Karpas-422 (cell line): ENCODE data around the gene NSFL1C. TPM values are rescaled to one million over a fixed set of nuclear protein-coding genes. Genes with fewer than 3 reads are reported as not detected.
A peak's percentile ranks its signal among the peaks of the same experiment; 100 is the strongest.

Source experiments
- DNase-seq: peaks from one replicate; pipeline ENCODE4 v3.0.0-alpha.2; 2015
- H2AFZ ChIP-seq: fragments of 200-600 bp; sonication (generic); 2 replicates; pipeline ENCODE4 v1.6.1; 2014; ENCODE audit warnings: antibody characterized with exemption, low read length, mixed read lengths
- H3K27ac ChIP-seq: fragments of 200-600 bp; sonication (generic); 2 replicates; pipeline ENCODE4 v1.5.1; 2014; ENCODE audit warnings: mild to moderate bottlenecking, low read length, moderate library complexity
- H3K27me3 ChIP-seq: fragments of 200-600 bp; sonication (generic); 2 replicates; pipeline ENCODE4 v1.6.1; 2014; ENCODE audit warnings: low read length, mixed read lengths
- H3K36me3 ChIP-seq: fragments of 200-600 bp; sonication (generic); 2 replicates; pipeline ENCODE4 v1.6.1; 2014; ENCODE audit warnings: low read length, mixed read lengths; ENCODE audit not compliant: insufficient read depth
- H3K4me1 ChIP-seq: fragments of 200-600 bp; sonication (generic); 2 replicates; pipeline ENCODE4 v1.6.1; 2014; ENCODE audit warnings: mild to moderate bottlenecking, low read length, mixed read lengths
- H3K4me2 ChIP-seq: fragments of 200-600 bp; sonication (generic); 2 replicates; pipeline ENCODE4 v1.6.1; 2014; ENCODE audit warnings: low read length, low read depth, mild to moderate bottlenecking; ENCODE audit not compliant: poor library complexity, severe bottlenecking
- H3K4me3 ChIP-seq: fragments of 200-600 bp; sonication (generic); 2 replicates; pipeline ENCODE4 v1.5.1; 2014; ENCODE audit warnings: mild to moderate bottlenecking, antibody characterized with exemption, low read length, mixed read lengths
- H3K79me2 ChIP-seq: fragments of 200-600 bp; sonication (generic); 2 replicates; pipeline ENCODE4 v1.6.1; 2014; ENCODE audit warnings: mild to moderate bottlenecking, low read length, mixed read lengths
- H3K9ac ChIP-seq: fragments of 200-600 bp; sonication (generic); 2 replicates; pipeline ENCODE4 v1.6.0; 2014; ENCODE audit warnings: low read length
- H3K9me2 ChIP-seq: fragments of 200-600 bp; sonication (generic), shearing (Covaris generic); replicated peaks from 2 replicates; pipeline ENCODE4 v1.6.0; 2014; ENCODE audit warnings: mild to moderate bottlenecking, low read length, moderate library complexity; ENCODE audit not compliant: insufficient read depth
- H3K9me3 ChIP-seq: fragments of 300-700, 200-600 bp; sonication (generic); 2 replicates; pipeline ENCODE4 v1.6.1; 2014; ENCODE audit warnings: low read length, mixed read lengths
- H4K20me1 ChIP-seq: fragments of 200-600 bp; sonication (generic); 2 replicates; pipeline ENCODE4 v1.6.1; 2014; ENCODE audit warnings: mild to moderate bottlenecking, antibody characterized with exemption, low read length, low read depth; ENCODE audit not compliant: insufficient read depth
- total RNA-seq: library from RNA; depleted of rRNA; stranded (reverse); fragments of >200 nt; shearing (Covaris generic); gene quantifications from 2 replicates; pipeline ENCODE4 v1.2.3, GENCODE V29; 2014; ENCODE audit warnings: low replicate concordance; rRNA removed

NSFL1C gene
- total RNA-seq, 1 experiment from 2014 or later, result 19.4 TPM

- H3K4me2 ChIP-seq, result peak overlapping the region; percentile 99
- H3K9me2 ChIP-seq, result no peaks in the 10 kb centered on the region
- peaks cover 35% of the 10 kb centered on the region for H4K20me1 ChIP-seq
- peak overlapping the region; percentile 72 for H3K9ac ChIP-seq
- DNase-seq, result no peak
- peaks cover 55% of the 10 kb centered on the region for H3K4me1 ChIP-seq
- no peaks in the 10 kb centered on the region for H3K9me3 ChIP-seq
- H3K4me3 ChIP-seq, result peak overlapping the region; percentile 95
- H3K27me3 ChIP-seq, result no peaks in the 10 kb centered on the region
- no peaks in the 10 kb centered on the region for H3K36me3 ChIP-seq
- H3K27ac ChIP-seq, result no peak overlapping the region
- peak overlapping the region; percentile 99 for H2AFZ ChIP-seq
- peaks cover 43% of the 10 kb centered on the region for H3K79me2 ChIP-seq
Observed at GRCh38 chr20:1393507-1393882, 73.2 kb downstream of the NSFL1C start.

- Histone ChIP-seq H3K79me2 (peaks cover 49% of the 10 kb centered on the region), H3K27me3 (no peaks in the 10 kb centered on the region), H3K4me3 (peak within 1 kb of the TSS; percentile 95), H4K20me1 (peaks cover 41% of the 10 kb centered on the region), H3K9ac (peak within 1 kb of the TSS; percentile 98), H2AFZ (peak within 1 kb of the TSS; percentile 99), H3K9me2 (no peaks in the 10 kb centered on the region), H3K36me3 (no peaks in the 10 kb centered on the region), H3K27ac (peak within 1 kb of the TSS; percentile 54; the same call in 1 of the 2 replicates), H3K4me1 (peaks cover 54% of the 10 kb centered on the region), H3K9me3 (no peaks in the 10 kb centered on the region), H3K4me2 (peak within 1 kb of the TSS; percentile 99)
- peak; percentile 97 for DNase-seq
Observed at GRCh38 chr20:1392693-1393506, 73.7 kb downstream of the NSFL1C start, which contains the start of gene FKBP1A. Gene FKBP1A, minus strand, starts transcription at chr20:1393054. Its CDS starts 56 bp downstream, at chr20:1392998.

- H3K4me2 ChIP-seq, result peak overlapping the region; percentile 99
- peaks cover 50% of the 10 kb centered on the region for H3K4me1 ChIP-seq
- H3K9ac ChIP-seq, result peak overlapping the region; percentile 98
- H4K20me1 ChIP-seq, result peaks cover 45% of the 10 kb centered on the region
- no peaks in the 10 kb centered on the region for H3K36me3 ChIP-seq
- DNase-seq, result peak; percentile 63
- peak overlapping the region; percentile 54; the same call in 1 of the 2 replicates for H3K27ac ChIP-seq
- peak overlapping the region; percentile 95 for H3K4me3 ChIP-seq
- H3K27me3 ChIP-seq, result no peaks in the 10 kb centered on the region
- H2AFZ ChIP-seq, result no peak overlapping the region
- H3K79me2 ChIP-seq, result peaks cover 54% of the 10 kb centered on the region
- no peaks in the 10 kb centered on the region for H3K9me3 ChIP-seq
- no peaks in the 10 kb centered on the region for H3K9me2 ChIP-seq
Observed at GRCh38 chr20:1392443-1392692, 74.3 kb downstream of the NSFL1C start.

Other genes with a start within 250 kb of the NSFL1C start
- not detected in 2 replicates for gene RAD21L1, start 240.8 kb downstream of the NSFL1C start, total RNA-seq
- gene SNPH, start 200.6 kb downstream of the NSFL1C start, total RNA-seq, result 0.93 and 1.4 TPM in 2 replicates
- 1.8 TPM in 1 of 2 replicates, not detected in the other for gene SDCBP2, start 137.7 kb downstream of the NSFL1C start, total RNA-seq
- gene FKBP1A, start 73.8 kb downstream of the NSFL1C start, total RNA-seq, result 105 and 187 TPM in 2 replicates
- not detected in 2 replicates for gene SIRPB2, start 24.6 kb upstream of the NSFL1C start, total RNA-seq
- gene SIRPD, start 90.9 kb upstream of the NSFL1C start, total RNA-seq, result not detected in 2 replicates
- 0.18 and 0.45 TPM in 2 replicates for gene SIRPB1, start 153.2 kb upstream of the NSFL1C start, total RNA-seq
- gene SIRPG, start 190.9 kb upstream of the NSFL1C start, total RNA-seq, result not detected in 2 replicates